GM12891 (cell line): ENCODE results near the gene CSE1L. TPM values are rescaled to one million over a fixed set of nuclear protein-coding genes. Genes with fewer than 3 reads are reported as not detected.
"Not testable (repeated sequence)": the region's sequence is repeated elsewhere in the genome, so short reads cannot be mapped to it uniquely, and the experiment has no call there.

Source experiments
- DNase-seq: peaks from one replicate; pipeline ENCODE4 v3.0.0; 2011; ENCODE audit warnings: low spot score; ENCODE audit not compliant: insufficient read length
- FAIRE-seq: peaks from 2 replicates; lab custom pipeline; 2011; peaks lifted over from hg19 to GRCh38; lab: Jason Lieb, UNC
- PAX5 ChIP-seq: IDR thresholded peaks from 2 replicates; pipeline ENCODE4 v1.6.1; 2011; ENCODE audit warnings: low read length, moderate library complexity, mild to moderate bottlenecking; ENCODE audit not compliant: insufficient read depth, severe bottlenecking
- POLR2A ChIP-seq: IDR thresholded peaks from 2 replicates; pipeline ENCODE4 v1.6.1; 2011; ENCODE audit warnings: low read depth, low read length, control low read depth
- POLR2AphosphoS5 ChIP-seq: IDR thresholded peaks from 2 replicates; pipeline ENCODE4 v1.6.1; 2011; ENCODE audit warnings: low read depth, low read length, control low read depth
- POU2F2 ChIP-seq: IDR thresholded peaks from 2 replicates; pipeline ENCODE4 v1.6.1; 2011; ENCODE audit warnings: low read depth, mild to moderate bottlenecking, control low read depth, low read length, moderate library complexity
- SPI1 ChIP-seq: IDR thresholded peaks from 2 replicates; pipeline ENCODE4 v1.6.1; 2011; ENCODE audit warnings: low read depth, low read length, control low read depth
- TAF1 ChIP-seq: IDR thresholded peaks from 2 replicates; pipeline ENCODE4 v1.6.1; 2011; ENCODE audit warnings: low read depth, low read length, control low read depth
- polyA plus RNA-seq: library from polyadenylated mRNA; unstranded; fragments of >200 nt; gene quantifications from one replicate; pipeline ENCODE4 v1.2.1, GENCODE V29; 2012; ENCODE audit warnings: low read depth, missing spikeins, inconsistent platforms; ENCODE audit not compliant: missing spikeins

The CSE1L gene, protein sequence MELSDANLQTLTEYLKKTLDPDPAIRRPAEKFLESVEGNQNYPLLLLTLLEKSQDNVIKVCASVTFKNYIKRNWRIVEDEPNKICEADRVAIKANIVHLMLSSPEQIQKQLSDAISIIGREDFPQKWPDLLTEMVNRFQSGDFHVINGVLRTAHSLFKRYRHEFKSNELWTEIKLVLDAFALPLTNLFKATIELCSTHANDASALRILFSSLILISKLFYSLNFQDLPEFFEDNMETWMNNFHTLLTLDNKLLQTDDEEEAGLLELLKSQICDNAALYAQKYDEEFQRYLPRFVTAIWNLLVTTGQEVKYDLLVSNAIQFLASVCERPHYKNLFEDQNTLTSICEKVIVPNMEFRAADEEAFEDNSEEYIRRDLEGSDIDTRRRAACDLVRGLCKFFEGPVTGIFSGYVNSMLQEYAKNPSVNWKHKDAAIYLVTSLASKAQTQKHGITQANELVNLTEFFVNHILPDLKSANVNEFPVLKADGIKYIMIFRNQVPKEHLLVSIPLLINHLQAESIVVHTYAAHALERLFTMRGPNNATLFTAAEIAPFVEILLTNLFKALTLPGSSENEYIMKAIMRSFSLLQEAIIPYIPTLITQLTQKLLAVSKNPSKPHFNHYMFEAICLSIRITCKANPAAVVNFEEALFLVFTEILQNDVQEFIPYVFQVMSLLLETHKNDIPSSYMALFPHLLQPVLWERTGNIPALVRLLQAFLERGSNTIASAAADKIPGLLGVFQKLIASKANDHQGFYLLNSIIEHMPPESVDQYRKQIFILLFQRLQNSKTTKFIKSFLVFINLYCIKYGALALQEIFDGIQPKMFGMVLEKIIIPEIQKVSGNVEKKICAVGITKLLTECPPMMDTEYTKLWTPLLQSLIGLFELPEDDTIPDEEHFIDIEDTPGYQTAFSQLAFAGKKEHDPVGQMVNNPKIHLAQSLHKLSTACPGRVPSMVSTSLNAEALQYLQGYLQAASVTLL
- polyA plus RNA-seq, result 37.0 TPM

DNA sequence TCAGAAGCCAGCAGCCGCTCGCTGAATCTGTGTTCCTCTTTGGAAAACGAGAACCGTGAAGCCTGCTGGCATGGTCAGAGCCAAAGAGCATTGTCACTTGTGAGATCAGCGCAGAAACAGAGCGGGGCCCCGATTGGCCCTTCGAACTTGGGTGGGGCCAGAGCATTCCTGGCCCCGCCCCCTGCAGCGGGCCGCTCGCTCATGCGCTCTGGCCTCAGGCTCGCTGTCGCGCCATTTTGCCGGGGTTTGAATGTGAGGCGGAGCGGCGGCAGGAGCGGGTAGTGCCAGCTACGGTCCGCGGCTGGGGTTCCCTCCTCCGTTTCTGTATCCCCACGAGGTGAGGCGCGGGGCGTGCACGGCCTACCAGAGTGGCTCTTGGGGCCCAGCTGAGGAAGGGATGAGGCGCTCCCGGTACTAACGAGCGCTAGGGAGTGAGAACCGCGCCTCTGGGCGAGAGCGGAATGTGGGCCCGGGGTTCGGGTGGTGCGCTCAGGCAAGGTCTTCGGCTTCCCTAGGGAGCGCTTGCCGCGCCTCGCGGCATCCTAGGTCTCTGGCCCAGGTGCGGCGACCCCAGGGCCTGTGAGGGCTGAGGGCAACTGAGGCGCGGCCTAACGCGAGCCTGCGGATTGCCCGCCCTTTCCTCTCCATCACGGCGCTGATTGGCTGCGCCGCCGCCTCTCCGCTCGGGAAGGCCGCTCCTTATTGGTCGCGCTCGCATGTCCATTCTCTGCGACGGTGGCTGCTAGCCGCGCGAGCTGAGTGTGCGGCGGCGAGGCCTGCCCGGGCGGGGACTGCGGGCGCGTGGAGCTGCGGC lies at the start of gene CSE1L:
Gene CSE1L (plus strand): TSS at position 226 of the 814 bp plus-strand sequence. CDS start 12,152 bp downstream, outside the sequence.
- peak; percentile 98 for FAIRE-seq
- TF ChIP-seq SPI1, result peak; percentile 74
- no peak for TF ChIP-seq POU2F2
- TF ChIP-seq POLR2AphosphoS5, result peak; percentile 85
- TF ChIP-seq POLR2A, result peak; percentile 60
- no peak for TF ChIP-seq PAX5
- peak; percentile 76 for TF ChIP-seq TAF1
- DNase-seq, result peak; percentile 79

DNA sequence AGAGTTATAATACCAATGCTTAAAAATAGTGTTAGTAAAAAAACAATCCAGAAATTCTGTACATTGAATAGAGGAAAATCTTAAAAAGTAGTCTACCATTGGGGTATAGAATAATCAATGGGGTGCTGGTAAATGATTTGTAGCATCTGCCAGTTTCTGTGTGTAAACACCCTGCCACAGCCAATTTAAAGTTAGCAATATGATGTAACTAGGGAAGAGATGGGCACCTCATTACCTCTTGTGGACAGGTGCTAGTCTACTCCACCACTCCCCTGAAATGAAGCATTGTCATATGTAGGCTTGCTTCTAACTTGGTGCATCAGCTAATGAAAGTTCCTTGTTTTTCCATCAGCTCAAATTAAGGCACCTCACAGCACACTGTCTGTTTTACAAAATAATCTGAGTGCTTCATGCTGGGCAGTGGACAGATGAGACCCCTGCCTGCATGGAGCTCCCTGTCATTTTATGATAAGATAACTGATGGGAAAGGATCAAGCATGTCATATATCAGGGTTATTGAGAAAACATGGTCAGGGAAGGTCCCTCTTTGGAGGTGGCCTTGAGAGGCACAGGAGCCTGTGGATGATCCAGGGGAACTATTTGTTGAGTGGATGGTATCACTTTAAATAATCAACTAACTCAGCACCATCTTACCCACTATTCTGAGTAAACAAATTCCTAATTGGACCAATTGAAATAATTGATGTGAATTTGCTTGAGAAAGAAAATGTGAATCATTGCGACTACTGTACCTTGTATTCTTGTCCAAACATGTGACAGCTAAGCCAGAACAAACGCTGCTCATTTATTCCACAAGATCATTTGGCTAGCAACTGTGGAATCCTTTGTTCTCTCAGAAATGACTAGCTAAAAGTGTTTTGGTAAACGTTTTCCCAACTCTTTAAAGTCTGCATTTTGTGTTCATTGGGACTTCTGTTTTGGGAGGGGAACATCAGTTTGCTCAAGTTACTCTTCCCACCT lies 45.9 kb upstream of the CSE1L start:
- TF ChIP-seq TAF1, result no peak
- no peak for TF ChIP-seq SPI1
- no peak for TF ChIP-seq POLR2AphosphoS5
- no peak for TF ChIP-seq POU2F2
- TF ChIP-seq POLR2A, result no peak
- no peak for TF ChIP-seq PAX5
- DNase-seq, result no peak
- FAIRE-seq, result no peak

DNA sequence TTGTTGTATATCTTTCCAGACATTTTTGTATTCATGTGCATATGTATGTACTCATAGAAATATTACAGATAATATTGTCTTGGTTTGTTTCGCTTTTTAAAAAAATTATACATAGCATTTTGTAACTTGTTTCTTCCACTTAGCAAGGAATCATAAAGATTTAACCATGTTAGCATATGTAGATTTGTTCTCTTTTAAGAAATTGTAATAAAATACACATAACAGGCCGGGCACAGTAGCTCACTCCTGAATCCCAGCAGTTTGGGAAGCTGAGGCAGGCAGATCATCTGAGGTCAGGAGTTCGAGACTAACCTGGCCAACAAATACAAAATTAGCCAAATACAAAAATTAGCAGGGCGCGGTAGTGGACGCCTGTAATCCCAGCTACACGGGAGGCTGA lies 44.4 kb upstream of the CSE1L start:
- TF ChIP-seq TAF1, result no peak
- no peak for TF ChIP-seq SPI1
- no peak for TF ChIP-seq POLR2A
- no peak for TF ChIP-seq POLR2AphosphoS5
- no peak for TF ChIP-seq POU2F2
- no peak for TF ChIP-seq PAX5
- FAIRE-seq (no peak), DNase-seq (no peak)

DNA sequence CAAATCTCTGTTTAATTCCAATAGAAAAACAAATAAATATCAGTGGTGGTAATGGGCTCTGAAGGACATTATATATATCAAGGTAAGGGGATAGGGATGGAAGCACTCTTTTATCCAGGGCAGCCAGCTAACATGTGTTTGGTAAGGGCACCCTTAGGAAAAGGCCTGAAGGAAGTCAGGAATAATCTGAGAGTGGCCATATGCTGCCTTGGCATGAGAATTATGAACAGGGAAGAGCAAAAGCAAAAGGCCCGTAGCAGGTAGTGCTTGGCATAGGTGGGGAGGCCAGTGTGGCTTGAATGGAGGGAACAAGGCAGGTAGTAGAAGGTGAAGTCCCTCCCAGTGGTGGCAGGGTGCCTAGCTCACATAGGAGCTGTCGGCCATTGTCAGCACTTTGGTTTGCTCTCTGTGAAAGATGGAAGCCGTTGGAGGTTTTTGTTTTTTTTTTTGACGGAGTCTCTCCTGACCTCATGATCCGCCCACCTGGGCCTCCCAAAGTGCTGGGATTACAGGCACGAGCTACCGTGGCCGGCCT lies 39.6 kb upstream of the CSE1L start:
- FAIRE-seq, result no peak
- TF ChIP-seq TAF1 (no peak), PAX5 (no peak), POLR2AphosphoS5 (no peak), SPI1 (no peak), POLR2A (no peak), POU2F2 (no peak)

DNA sequence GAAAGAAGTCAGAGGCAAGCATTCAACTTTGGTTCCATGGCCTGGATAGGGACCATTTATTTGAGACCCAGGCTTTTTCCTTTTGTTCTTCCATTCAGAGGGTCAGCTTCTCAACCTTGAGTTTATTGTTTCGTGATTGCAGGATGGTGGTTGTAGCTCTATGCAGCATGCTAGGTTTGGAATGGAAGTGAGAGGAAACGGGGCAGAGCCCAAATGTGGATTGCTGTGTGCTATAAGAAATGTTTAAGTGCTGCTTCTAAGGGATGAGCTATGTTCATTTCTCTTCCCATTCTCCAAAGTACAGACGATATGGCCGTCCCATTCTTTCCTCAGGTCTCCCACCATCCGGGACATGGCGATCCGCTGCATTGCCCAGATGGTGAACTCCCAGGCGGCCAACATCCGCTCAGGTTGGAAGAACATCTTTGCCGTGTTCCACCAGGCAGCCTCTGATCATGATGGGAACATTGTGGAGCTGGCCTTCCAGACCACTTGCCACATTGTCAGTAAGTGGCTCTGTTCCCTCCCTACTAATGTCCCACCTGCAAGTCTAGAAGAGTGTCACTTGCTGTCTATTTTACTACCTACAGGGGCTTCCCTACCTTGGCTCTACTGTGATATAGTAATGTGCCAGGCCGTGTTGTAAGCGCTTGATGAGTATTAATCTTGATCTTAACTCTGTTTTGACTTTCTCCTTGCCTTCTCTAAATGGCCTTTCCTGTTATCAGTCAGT lies 36.0 kb upstream of the CSE1L start:
- no peak for DNase-seq
- no peak for FAIRE-seq
- no peak for TF ChIP-seq POLR2AphosphoS5
- TF ChIP-seq POU2F2, result no peak
- no peak for TF ChIP-seq PAX5
- TF ChIP-seq SPI1, result no peak
- TF ChIP-seq POLR2A, result no peak
- TF ChIP-seq TAF1, result no peak

More for the DNA sequence above, 39.6 kb upstream of the CSE1L start:
- no peak for DNase-seq

DNA sequence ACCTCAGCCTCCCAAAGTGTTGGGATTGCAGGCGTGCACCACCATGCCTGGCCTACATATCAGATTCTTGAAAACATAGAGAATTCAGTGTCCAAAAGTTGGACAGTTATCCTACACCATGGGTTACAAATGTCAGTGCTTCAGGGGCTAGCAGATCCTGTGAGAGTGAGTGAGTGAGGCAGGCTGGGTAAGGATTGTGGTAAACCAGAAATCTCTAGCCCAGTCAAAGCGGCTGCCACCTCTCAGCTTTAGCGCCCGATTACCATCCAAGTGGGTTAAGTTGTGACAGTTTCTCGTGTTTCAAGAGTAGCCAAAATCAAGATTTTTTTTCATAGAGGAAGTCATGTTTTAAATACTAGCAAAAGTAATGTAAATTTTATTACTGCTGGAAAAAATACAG lies 21.9 kb upstream of the CSE1L start:
- no peak for FAIRE-seq
- TF ChIP-seq POU2F2 (no peak), POLR2AphosphoS5 (no peak), TAF1 (no peak), PAX5 (no peak), POLR2A (no peak), SPI1 (no peak)
- DNase-seq, result no peak

DNA sequence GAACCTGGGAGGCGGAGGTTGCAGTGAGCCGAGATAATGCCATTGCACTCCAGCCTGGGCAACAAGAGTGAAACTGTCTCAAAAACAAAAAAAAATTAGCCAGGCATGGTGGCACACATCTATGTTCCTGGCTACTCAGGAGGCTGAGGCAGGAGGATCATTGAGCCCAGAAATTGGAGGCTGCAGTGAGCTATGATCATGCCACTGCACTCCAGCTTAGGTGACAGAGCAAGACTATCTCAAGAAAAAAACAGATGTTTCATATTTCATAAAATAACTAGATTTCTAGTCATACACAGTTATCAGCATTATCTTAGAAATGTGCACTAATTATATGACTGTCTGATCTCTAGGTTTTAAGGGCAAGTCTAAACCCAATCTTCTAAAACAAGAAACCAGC lies 17.9 kb upstream of the CSE1L start:
- not testable (repeated sequence) for FAIRE-seq, DNase-seq

DNA sequence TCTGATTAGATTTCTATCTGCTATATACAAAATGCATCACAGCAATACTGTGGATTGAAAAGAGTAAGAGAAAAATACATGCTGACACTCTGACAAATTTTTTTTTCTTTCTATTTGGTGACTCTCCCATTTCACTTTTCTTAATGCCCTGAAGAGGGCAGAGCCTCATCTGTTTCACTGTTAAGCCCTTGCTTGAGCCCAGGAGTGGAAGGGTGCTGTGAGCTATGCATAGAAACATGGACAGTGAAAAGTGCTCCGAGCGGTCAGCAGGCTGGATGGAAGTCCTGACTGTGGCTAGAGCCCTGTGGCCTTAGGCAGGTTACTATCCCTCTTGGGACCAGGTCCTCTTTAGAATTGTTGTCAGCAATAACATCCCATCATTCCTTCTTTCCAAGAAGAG lies 17.4 kb upstream of the CSE1L start:
- DNase-seq, result no peak
- FAIRE-seq, result no peak
- no peak for TF ChIP-seq PAX5
- no peak for TF ChIP-seq POLR2AphosphoS5
- TF ChIP-seq POLR2A, result no peak
- TF ChIP-seq SPI1, result no peak
- no peak for TF ChIP-seq TAF1
